SK-N-SH (cell line): ENCODE measurements around the gene PCARE. TPM values are rescaled to one million over a fixed set of nuclear protein-coding genes. Genes with fewer than 3 reads are reported as not detected.

ENCODE experiments used
- CTCF ChIA-PET: fragments of 300-600, 350-600 bp; formaldehyde crosslinking; extraction: SDS; loops from one replicate; lab custom pipeline; 2021; lab: Yijun Ruan, JAX
- POLR2A ChIA-PET: fragments of 350-600 bp; sonication (Branson Sonifier 250); formaldehyde crosslinking; extraction: SDS; loops from one replicate; lab custom pipeline; 2020; ENCODE audit warnings: antibody characterized with exemption, inconsistent platforms; lab: Yijun Ruan, JAX
- DNase-seq: peaks from one replicate; pipeline ENCODE4 v3.0.0; 2012
- H2AFZ ChIP-seq: fragments of 200-600 bp; sonication (generic); 2 replicates; pipeline ENCODE4 v1.8.1; 2016; ENCODE audit warnings: antibody characterized with exemption, mild to moderate bottlenecking, low read depth
- H3F3A ChIP-seq: fragments of 200-600 bp; sonication (generic); replicated peaks from 2 replicates; pipeline ENCODE3; 2016; ENCODE audit warnings: antibody characterized with exemption, mild to moderate bottlenecking; ENCODE audit not compliant: insufficient read depth
- H3K27ac ChIP-seq, 2 experiments: fragments of 200-500 bp in 1 of 2; fragments of 200-600 bp in 1 of 2; sonication (Bioruptor generic) in 1 of 2; sonication (generic), shearing (Covaris generic) in 1 of 2; 2 replicates each; pipeline versions ENCODE4 v1.5.1 to v1.6.1; 2014 to 2016; ENCODE audit warnings: low read depth in 2 of 2, inconsistent platforms in 1 of 2, low read length in 1 of 2, mild to moderate bottlenecking in 1 of 2, mixed read lengths in 1 of 2
- H3K27me3 ChIP-seq: fragments of 200-600 bp; sonication (generic), shearing (Covaris generic); 2 replicates; pipeline ENCODE4 v1.6.1; 2016; ENCODE audit warnings: mixed run types; ENCODE audit not compliant: insufficient read depth
- H3K36me3 ChIP-seq, 2 experiments: fragments of 200-500 bp in 1 of 2; fragments of 200-600 bp in 1 of 2; sonication (Bioruptor generic) in 1 of 2; sonication (generic) in 1 of 2; replicated peaks in 1 of 2; 2 replicates each; pipeline versions ENCODE3 to v1.5.1; 2014 to 2016; ENCODE audit warnings: low read length in 1 of 2, mild to moderate bottlenecking in 1 of 2; ENCODE audit not compliant: insufficient read depth in 2 of 2, control insufficient read depth in 1 of 2
- H3K4me1 ChIP-seq, 2 experiments: fragments of 200-500 bp in 1 of 2; fragments of 200-600 bp in 1 of 2; sonication (Bioruptor generic) in 1 of 2; sonication (generic), shearing (Covaris generic) in 1 of 2; 2 replicates each; pipeline versions ENCODE4 v1.5.1 to v1.6.1; 2014 to 2016; ENCODE audit warnings: low read depth in 1 of 2, low read length in 1 of 2, mixed run types in 1 of 2; ENCODE audit not compliant: insufficient read depth in 2 of 2, control insufficient read depth in 1 of 2
- H3K4me2 ChIP-seq: fragments of 200-600 bp; sonication (generic), shearing (Covaris generic); 2 replicates; pipeline ENCODE4 v1.6.1; 2017; ENCODE audit warnings: mixed run types
- H3K4me3 ChIP-seq, 2 experiments: fragments of 200-500 bp in 1 of 2; fragments of 200-600 bp in 1 of 2; sonication (Bioruptor generic) in 1 of 2; sonication (generic), shearing (Covaris generic) in 1 of 2; 2 replicates each; pipeline versions ENCODE4 v1.5.1 to v1.8.1; 2014 to 2016; ENCODE audit warnings: low read depth in 2 of 2, inconsistent platforms in 1 of 2, low read length in 1 of 2, mild to moderate bottlenecking in 1 of 2, mixed read lengths in 1 of 2, moderate library complexity in 1 of 2
- H3K79me2 ChIP-seq: fragments of 200-600 bp; sonication (generic); 2 replicates; pipeline ENCODE4 v1.8.1; 2017; ENCODE audit warnings: mild to moderate bottlenecking; ENCODE audit not compliant: insufficient read depth
- H3K9ac ChIP-seq: fragments of 200-600 bp; sonication (generic); 2 replicates; pipeline ENCODE4 v1.6.1; 2017; ENCODE audit warnings: mixed run types
- H3K9me2 ChIP-seq: fragments of 200-600 bp; sonication (generic); 2 replicates; pipeline ENCODE4 v1.6.1; 2017; ENCODE audit warnings: mixed run types
- H3K9me3 ChIP-seq: fragments of 200-600 bp; sonication (generic); 2 replicates; pipeline ENCODE4 v1.6.1; 2017; ENCODE audit warnings: mixed run types, mild to moderate bottlenecking, moderate library complexity
- H4K20me1 ChIP-seq: fragments of 200-600 bp; sonication (generic); 2 replicates; pipeline ENCODE4 v1.6.1; 2017; ENCODE audit warnings: mild to moderate bottlenecking, mixed run types; ENCODE audit not compliant: insufficient read depth
- CHD2 ChIP-seq: fragments of 150-350 bp; IDR thresholded peaks from 2 replicates; pipeline ENCODE4 v1.6.1; 2018; ENCODE audit warnings: low read length; ENCODE audit not compliant: partially characterized antibody
- CTCF ChIP-seq: fragments of 200-600 bp; sonication (generic); IDR thresholded peaks from 2 replicates; pipeline ENCODE4 v1.6.1; 2017; ENCODE audit warnings: antibody characterized with exemption, mild to moderate bottlenecking, moderate library complexity
- ELF1 ChIP-seq: IDR thresholded peaks from 2 replicates; pipeline ENCODE4 v1.4.0; 2012
- EZH2phosphoT487 ChIP-seq: fragments of 200-600 bp; sonication (generic); IDR thresholded peaks from 2 replicates; pipeline ENCODE4 v1.6.1; 2017; ENCODE audit warnings: low read depth, mixed run types, mild to moderate bottlenecking, antibody characterized with exemption, moderate library complexity, borderline replicate concordance
- FOXJ3 ChIP-seq: sonication (generic); formaldehyde crosslinking; IDR thresholded peaks from 2 replicates; pipeline ENCODE4 v1.5.1; 2020; ENCODE audit warnings: mild to moderate bottlenecking, missing genetic modification reagents
- FOXM1 ChIP-seq: IDR thresholded peaks from 2 replicates; pipeline ENCODE4 v1.4.0; 2012; ENCODE audit warnings: low read depth, mild to moderate bottlenecking
- GABPA ChIP-seq: IDR thresholded peaks from 2 replicates; pipeline ENCODE4 v1.4.0; 2012; ENCODE audit warnings: low read depth, mild to moderate bottlenecking
- IRF3 ChIP-seq: fragments of 150-350 bp; IDR thresholded peaks from 2 replicates; pipeline ENCODE4 v1.6.1; 2016; ENCODE audit warnings: mild to moderate bottlenecking, low read depth, low read length
- PBX3 ChIP-seq: IDR thresholded peaks from 2 replicates; pipeline ENCODE4; 2012
- POLR2AphosphoS5 ChIP-seq: IDR thresholded peaks from 2 replicates; pipeline ENCODE4 v1.6.1; 2012; ENCODE audit warnings: low read depth, low read length
- RAD21 ChIP-seq: IDR thresholded peaks from 2 replicates; pipeline ENCODE4 v1.6.1; 2012; ENCODE audit warnings: mild to moderate bottlenecking, low read length
- RCOR1 ChIP-seq: fragments of 150-350 bp; IDR thresholded peaks from 2 replicates; pipeline ENCODE4 v1.6.1; 2017; ENCODE audit warnings: antibody characterized with exemption, low read length
- REST ChIP-seq: IDR thresholded peaks from 2 replicates; pipeline ENCODE4 v1.6.1; 2012; ENCODE audit warnings: mild to moderate bottlenecking, low read depth, low read length, moderate library complexity
- SIN3A ChIP-seq: IDR thresholded peaks from 2 replicates; pipeline ENCODE4 v1.6.1; 2012; ENCODE audit warnings: low read depth, mild to moderate bottlenecking, low read length, moderate library complexity, borderline replicate concordance
- SMC3 ChIP-seq: IDR thresholded peaks from 2 replicates; pipeline ENCODE4 v1.6.1; 2012; ENCODE audit warnings: low read depth, low read length, improper control_type of control experiment
- TAF1 ChIP-seq: IDR thresholded peaks from 2 replicates; pipeline ENCODE4 v1.6.1; 2012; ENCODE audit warnings: low read depth, mild to moderate bottlenecking, low read length, moderate library complexity, borderline replicate concordance
- TCF12 ChIP-seq: IDR thresholded peaks from 2 replicates; pipeline ENCODE4 v1.4.0; 2012
- TEAD4 ChIP-seq: IDR thresholded peaks from 2 replicates; pipeline ENCODE4 v1.4.0; 2012; ENCODE audit warnings: mild to moderate bottlenecking, borderline replicate concordance; ENCODE audit not compliant: insufficient read depth
- ZBTB33 ChIP-seq: IDR thresholded peaks from 2 replicates; pipeline ENCODE4 v1.4.0; 2012; ENCODE audit warnings: low read depth, borderline replicate concordance
- WGBS: methylation state at CpG from one replicate; pipeline ENCODE4 v1.1.6; 2017; ENCODE audit warnings: low lambda C conversion rate; 5-methylcytosine and 5-hydroxymethylcytosine counted together
- polyA plus RNA-seq, 3 experiments: library from polyadenylated mRNA; depleted of rRNA; stranded (reverse); fragments of >200 nt; gene quantifications; 2 replicates each; pipeline ENCODE4 v1.2.3, GENCODE V29; 2012

The PCARE gene
- polyA plus RNA-seq, 1 of the 3 experiments (the other 2 are of a cell fraction): not detected

GRCh38 chr2:29110916-29111535 lies 36.7 kb upstream of the PCARE start:
- no peak overlapping the region for H3K4me3 ChIP-seq
- no peak for DNase-seq

More at GRCh38 chr2:29110916-29111535, 36.7 kb upstream of the PCARE start:
- POLR2A ChIA-PET: no interaction called here
- Histone ChIP-seq H3K9me2 (no peaks in the 10 kb centered on the region), H4K20me1 (no peaks in the 10 kb centered on the region), H3K4me2 (no peak overlapping the region), H2AFZ (no peak overlapping the region), H3K27me3 (no peaks in the 10 kb centered on the region), H3F3A (peaks cover 1% of the 10 kb centered on the region), H3K4me1 (peaks cover 0 to 22% of the 10 kb centered on the region in 2 experiments; a peak in 2 of 4 replicates), H3K9ac (no peak overlapping the region), H3K36me3 (no peaks in the 10 kb centered on the region), H3K27ac (no peak overlapping the region), H3K9me3 (no peaks in the 10 kb centered on the region), H3K79me2 (no peaks in the 10 kb centered on the region; the same call in 1 of the 2 replicates)
- 93% methylated on average over 4 of the region's 4 CpGs for WGBS
- TF ChIP-seq CTCF (no peak), SIN3A (no peak), IRF3 (no peak), SMC3 (no peak), PBX3 (no peak), ZBTB33 (no peak), EZH2phosphoT487 (no peak), TEAD4 (no peak), TAF1 (no peak), FOXJ3 (CRISPR knock-in tag) (no peak), ELF1 (no peak), GABPA (no peak), FOXM1 (no peak), RCOR1 (no peak), TCF12 (no peak), RAD21 (no peak), POLR2AphosphoS5 (no peak), REST (no peak), CHD2 (no peak)
- CTCF ChIA-PET: no interaction called here
